WTC11 (cell line): ENCODE measurements around the gene PGS1.

Experiments used
- CBFB ChIP-seq: sonication (generic); formaldehyde crosslinking; IDR thresholded peaks from 2 replicates; pipeline ENCODE4 v1.8.1; 2022; ENCODE audit warnings: mild to moderate bottlenecking, low read depth, missing genetic modification reagents
- GABPB1 ChIP-seq: sonication (generic); formaldehyde crosslinking; IDR thresholded peaks from 2 replicates; pipeline ENCODE4 v1.8.1; 2023; ENCODE audit warnings: mild to moderate bottlenecking, missing genetic modification reagents
- NR2C2 ChIP-seq: sonication (generic); formaldehyde crosslinking; IDR thresholded peaks from 2 replicates; pipeline ENCODE4 v1.8.0; 2022; ENCODE audit warnings: mild to moderate bottlenecking, missing genetic modification reagents
- SMAD3 ChIP-seq: sonication (generic); formaldehyde crosslinking; IDR thresholded peaks from 2 replicates; pipeline ENCODE4 v1.8.0; 2022; ENCODE audit warnings: missing genetic modification reagents, mild to moderate bottlenecking, borderline replicate concordance
- TEAD1 ChIP-seq: sonication (generic); formaldehyde crosslinking; IDR thresholded peaks from 2 replicates; pipeline ENCODE4 v1.8.0; 2022; ENCODE audit warnings: mild to moderate bottlenecking, missing genetic modification reagents
- TEAD4 ChIP-seq: sonication (generic); formaldehyde crosslinking; IDR thresholded peaks from 2 replicates; pipeline ENCODE4 v1.8.0; 2022; ENCODE audit warnings: mild to moderate bottlenecking, missing genetic modification reagents
- USF1 ChIP-seq: sonication (generic); formaldehyde crosslinking; IDR thresholded peaks from 2 replicates; pipeline ENCODE4 v1.8.0; 2022; ENCODE audit warnings: mild to moderate bottlenecking, missing genetic modification reagents
- ZBTB43 ChIP-seq: sonication (generic); formaldehyde crosslinking; IDR thresholded peaks from 2 replicates; pipeline ENCODE4 v1.8.1; 2023; ENCODE audit warnings: mild to moderate bottlenecking, missing genetic modification reagents
- TF ChIP-seq, protein P1 (sequence below): sonication (generic); formaldehyde crosslinking; IDR thresholded peaks from 2 replicates; pipeline ENCODE4 v1.8.0; 2023; ENCODE audit warnings: missing genetic modification reagents, mild to moderate bottlenecking, borderline replicate concordance
- TF ChIP-seq, protein P2 (sequence below): fragments of 200-600 bp; IDR thresholded peaks from 2 replicates; pipeline ENCODE4 v1.8.0; 2022; ENCODE audit warnings: antibody characterized with exemption
- TF ChIP-seq, protein P3 (sequence below): fragments of 250-450 bp; sonication (Bioruptor Pico); IDR thresholded peaks from 2 replicates; pipeline ENCODE4 v1.9.0; 2021; ENCODE audit warnings: mild to moderate bottlenecking

DNA sequence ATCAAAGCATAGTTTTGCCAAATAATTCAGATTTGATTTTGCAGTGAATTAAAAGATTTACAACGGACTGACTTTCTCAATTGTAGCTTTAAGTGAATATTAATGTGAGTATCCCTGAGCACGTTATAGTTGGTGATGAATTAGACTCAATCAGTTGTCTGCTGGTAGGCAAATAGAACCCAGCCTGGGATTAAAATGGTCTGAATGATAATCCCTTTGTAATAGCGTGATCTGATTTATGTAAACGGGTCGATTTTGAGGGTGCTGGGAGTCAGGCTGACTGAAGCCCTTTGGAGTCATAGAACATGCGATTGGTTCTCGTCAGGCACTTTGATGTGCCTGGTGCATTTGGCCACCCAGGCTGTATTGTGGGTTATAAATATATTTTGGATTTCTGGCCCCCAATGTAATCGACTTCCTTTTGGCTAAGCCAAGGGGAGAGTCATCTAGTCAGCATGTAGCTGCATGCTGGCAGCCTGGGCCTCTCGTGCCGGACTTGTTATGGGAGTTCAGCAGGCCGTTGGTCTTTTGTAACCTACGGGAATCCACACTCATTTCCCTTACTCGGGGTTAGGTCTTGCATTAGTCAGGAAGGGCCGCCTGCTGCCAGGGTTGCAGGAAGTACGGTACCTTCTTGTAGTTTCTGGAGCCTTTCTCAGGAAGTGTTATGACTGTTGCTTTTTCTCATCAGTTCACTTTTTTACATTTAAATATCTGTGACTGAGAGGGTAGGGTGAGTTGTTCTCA lies 5.4 kb downstream of the PGS1 start:
- TF ChIP-seq USF1 (no peak), NR2C2 (CRISPR knock-in tag) (no peak), CBFB (no peak), TEAD1 (CRISPR knock-in tag) (no peak), ZBTB43 (CRISPR knock-in tag) (no peak), SMAD3 (CRISPR knock-in tag) (no peak), GABPB1 (CRISPR knock-in tag) (no peak), TEAD4 (no peak)
- TF ChIP-seq, protein P1, sequence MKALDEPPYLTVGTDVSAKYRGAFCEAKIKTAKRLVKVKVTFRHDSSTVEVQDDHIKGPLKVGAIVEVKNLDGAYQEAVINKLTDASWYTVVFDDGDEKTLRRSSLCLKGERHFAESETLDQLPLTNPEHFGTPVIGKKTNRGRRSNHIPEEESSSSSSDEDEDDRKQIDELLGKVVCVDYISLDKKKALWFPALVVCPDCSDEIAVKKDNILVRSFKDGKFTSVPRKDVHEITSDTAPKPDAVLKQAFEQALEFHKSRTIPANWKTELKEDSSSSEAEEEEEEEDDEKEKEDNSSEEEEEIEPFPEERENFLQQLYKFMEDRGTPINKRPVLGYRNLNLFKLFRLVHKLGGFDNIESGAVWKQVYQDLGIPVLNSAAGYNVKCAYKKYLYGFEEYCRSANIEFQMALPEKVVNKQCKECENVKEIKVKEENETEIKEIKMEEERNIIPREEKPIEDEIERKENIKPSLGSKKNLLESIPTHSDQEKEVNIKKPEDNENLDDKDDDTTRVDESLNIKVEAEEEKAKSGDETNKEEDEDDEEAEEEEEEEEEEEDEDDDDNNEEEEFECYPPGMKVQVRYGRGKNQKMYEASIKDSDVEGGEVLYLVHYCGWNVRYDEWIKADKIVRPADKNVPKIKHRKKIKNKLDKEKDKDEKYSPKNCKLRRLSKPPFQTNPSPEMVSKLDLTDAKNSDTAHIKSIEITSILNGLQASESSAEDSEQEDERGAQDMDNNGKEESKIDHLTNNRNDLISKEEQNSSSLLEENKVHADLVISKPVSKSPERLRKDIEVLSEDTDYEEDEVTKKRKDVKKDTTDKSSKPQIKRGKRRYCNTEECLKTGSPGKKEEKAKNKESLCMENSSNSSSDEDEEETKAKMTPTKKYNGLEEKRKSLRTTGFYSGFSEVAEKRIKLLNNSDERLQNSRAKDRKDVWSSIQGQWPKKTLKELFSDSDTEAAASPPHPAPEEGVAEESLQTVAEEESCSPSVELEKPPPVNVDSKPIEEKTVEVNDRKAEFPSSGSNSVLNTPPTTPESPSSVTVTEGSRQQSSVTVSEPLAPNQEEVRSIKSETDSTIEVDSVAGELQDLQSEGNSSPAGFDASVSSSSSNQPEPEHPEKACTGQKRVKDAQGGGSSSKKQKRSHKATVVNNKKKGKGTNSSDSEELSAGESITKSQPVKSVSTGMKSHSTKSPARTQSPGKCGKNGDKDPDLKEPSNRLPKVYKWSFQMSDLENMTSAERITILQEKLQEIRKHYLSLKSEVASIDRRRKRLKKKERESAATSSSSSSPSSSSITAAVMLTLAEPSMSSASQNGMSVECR, result no peak
- TF ChIP-seq, protein P2, sequence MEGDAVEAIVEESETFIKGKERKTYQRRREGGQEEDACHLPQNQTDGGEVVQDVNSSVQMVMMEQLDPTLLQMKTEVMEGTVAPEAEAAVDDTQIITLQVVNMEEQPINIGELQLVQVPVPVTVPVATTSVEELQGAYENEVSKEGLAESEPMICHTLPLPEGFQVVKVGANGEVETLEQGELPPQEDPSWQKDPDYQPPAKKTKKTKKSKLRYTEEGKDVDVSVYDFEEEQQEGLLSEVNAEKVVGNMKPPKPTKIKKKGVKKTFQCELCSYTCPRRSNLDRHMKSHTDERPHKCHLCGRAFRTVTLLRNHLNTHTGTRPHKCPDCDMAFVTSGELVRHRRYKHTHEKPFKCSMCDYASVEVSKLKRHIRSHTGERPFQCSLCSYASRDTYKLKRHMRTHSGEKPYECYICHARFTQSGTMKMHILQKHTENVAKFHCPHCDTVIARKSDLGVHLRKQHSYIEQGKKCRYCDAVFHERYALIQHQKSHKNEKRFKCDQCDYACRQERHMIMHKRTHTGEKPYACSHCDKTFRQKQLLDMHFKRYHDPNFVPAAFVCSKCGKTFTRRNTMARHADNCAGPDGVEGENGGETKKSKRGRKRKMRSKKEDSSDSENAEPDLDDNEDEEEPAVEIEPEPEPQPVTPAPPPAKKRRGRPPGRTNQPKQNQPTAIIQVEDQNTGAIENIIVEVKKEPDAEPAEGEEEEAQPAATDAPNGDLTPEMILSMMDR, result no peak
- TF ChIP-seq, protein P3, sequence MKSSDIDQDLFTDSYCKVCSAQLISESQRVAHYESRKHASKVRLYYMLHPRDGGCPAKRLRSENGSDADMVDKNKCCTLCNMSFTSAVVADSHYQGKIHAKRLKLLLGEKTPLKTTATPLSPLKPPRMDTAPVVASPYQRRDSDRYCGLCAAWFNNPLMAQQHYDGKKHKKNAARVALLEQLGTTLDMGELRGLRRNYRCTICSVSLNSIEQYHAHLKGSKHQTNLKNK, result no peak
